ENCODE results near the gene GRK5. TPM values are rescaled to one million over a fixed set of nuclear protein-coding genes. Genes with fewer than 3 reads are reported as not detected.

The GRK5 gene
- total RNA-seq, 1 experiment from 2014 or later, result 1.2 TPM

GRCh38 chr10:119417852-119418251 lies 210.5 kb downstream of the GRK5 start:
- H3K4me3 Mint-ChIP-seq, result no peak overlapping the region
- H3K4me1 Mint-ChIP-seq, result peaks cover 25 to 28% of the 10 kb centered on the region in 2 experiments

More at GRCh38 chr10:119417852-119418251, 210.5 kb downstream of the GRK5 start:
- Histone ChIP-seq H3K18ac (ENCODE audit: insufficient read length, low read depth, low read length) (no peak overlapping the region), H3K23ac (ENCODE audit: insufficient read length, low read depth, low read length) (no peak overlapping the region), H2BK5ac (ENCODE audit: insufficient read length, low read length) (no peak overlapping the region), H4K91ac (ENCODE audit: insufficient read length, low read depth, low read length) (no peak overlapping the region), H3K27ac (ENCODE audit: insufficient read length, low read depth, low read length) (no peak overlapping the region), H2BK12ac (ENCODE audit: insufficient read length, low read depth, low read length) (no peak overlapping the region), H3K79me1 (ENCODE audit: insufficient read depth, low read depth, low read length, poor library complexity, severe bottlenecking) (no peaks in the 10 kb centered on the region), H3K23me2 (ENCODE audit: insufficient read length, low read depth, low read length, poor library complexity, severe bottlenecking) (no peaks in the 10 kb centered on the region), H3K9ac (ENCODE audit: extremely low read depth, insufficient read length, low read length) (no peak overlapping the region), H2BK15ac (ENCODE audit: low read depth, low read length) (no peak overlapping the region), H3K56ac (ENCODE audit: insufficient read length, low read depth, low read length) (no peak overlapping the region), H2AFZ (ENCODE audit: low read length) (no peak overlapping the region), H3K27me3 (ENCODE audit: insufficient read depth, low read length) (no peaks in the 10 kb centered on the region), H4K20me1 (ENCODE audit: control insufficient read depth, insufficient read depth, insufficient read length) (no peaks in the 10 kb centered on the region), H3K4me2 (ENCODE audit: insufficient read depth, insufficient read length, low read length) (no peak overlapping the region), H4K5ac (ENCODE audit: insufficient read length, low read depth, low read length) (no peak overlapping the region), H4K8ac (replicated peaks; ENCODE audit: insufficient read length, low read depth, low read length) (no peak overlapping the region), H3K9me3 (ENCODE audit: control insufficient read depth, low read depth, low read length) (no peaks in the 10 kb centered on the region), H3K79me2 (ENCODE audit: insufficient read depth, low read length) (no peaks in the 10 kb centered on the region), H2BK20ac (ENCODE audit: low read depth, low read length, poor library complexity, severe bottlenecking) (no peak overlapping the region), H2AK5ac (ENCODE audit: insufficient read length, low read length) (no peak overlapping the region), H3K4ac (ENCODE audit: low read depth, low read length) (no peak overlapping the region), H3T11ph (ENCODE audit: low read length) (no peak overlapping the region), H2BK120ac (ENCODE audit: low read depth, low read length, poor library complexity, severe bottlenecking) (no peak overlapping the region), H3K4me1 (ENCODE audit: insufficient read depth, low read length) (no peaks in the 10 kb centered on the region), H3K14ac (ENCODE audit: insufficient read depth, low read length) (no peak overlapping the region)
- Mint-ChIP-seq H3K36me3 (ENCODE audit: insufficient read depth in 1 of 3, low read depth in 3 of 3) (no peaks in the 10 kb centered on the region), H3K9me3 (no peaks in the 10 kb centered on the region), H3K27ac (no peak overlapping the region), H3K27me3 (ENCODE audit: low read depth) (peaks cover 4% of the 10 kb centered on the region)
- WGBS (ENCODE audit: extremely low coverage, insufficient read length, low lambda C conversion rate), result no CpG with 5 or more reads among the region's 9 CpGs
- no peak for TF ChIP-seq CTCF (conservative IDR thresholded peaks at IDR 0.05)
- no peak for DNase-seq

Data from H9 (cell line).